ENCODE data around the gene CCDC178.

The CCDC178 gene

DNA sequence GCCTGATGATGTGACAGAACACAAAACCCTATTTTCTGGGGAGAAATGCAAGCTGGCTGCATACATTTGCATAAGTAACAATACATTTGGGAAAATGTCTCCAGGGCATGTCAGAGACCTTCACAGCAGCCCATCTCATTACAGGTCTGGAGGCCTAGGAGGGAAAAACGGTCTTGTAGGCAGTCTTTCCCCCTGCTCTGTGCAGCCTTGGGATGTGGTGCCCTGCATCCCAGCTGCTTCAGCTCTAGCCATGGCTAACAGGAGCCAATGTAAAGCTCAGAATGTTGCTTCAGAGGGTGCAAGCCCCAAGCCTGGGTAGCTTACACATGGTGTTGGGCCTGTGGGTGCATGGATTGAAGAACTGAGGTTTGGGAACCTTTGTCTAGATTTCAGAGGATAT is 133.0 kb downstream of the CCDC178 start:
- TF ChIP-seq, protein P1, sequence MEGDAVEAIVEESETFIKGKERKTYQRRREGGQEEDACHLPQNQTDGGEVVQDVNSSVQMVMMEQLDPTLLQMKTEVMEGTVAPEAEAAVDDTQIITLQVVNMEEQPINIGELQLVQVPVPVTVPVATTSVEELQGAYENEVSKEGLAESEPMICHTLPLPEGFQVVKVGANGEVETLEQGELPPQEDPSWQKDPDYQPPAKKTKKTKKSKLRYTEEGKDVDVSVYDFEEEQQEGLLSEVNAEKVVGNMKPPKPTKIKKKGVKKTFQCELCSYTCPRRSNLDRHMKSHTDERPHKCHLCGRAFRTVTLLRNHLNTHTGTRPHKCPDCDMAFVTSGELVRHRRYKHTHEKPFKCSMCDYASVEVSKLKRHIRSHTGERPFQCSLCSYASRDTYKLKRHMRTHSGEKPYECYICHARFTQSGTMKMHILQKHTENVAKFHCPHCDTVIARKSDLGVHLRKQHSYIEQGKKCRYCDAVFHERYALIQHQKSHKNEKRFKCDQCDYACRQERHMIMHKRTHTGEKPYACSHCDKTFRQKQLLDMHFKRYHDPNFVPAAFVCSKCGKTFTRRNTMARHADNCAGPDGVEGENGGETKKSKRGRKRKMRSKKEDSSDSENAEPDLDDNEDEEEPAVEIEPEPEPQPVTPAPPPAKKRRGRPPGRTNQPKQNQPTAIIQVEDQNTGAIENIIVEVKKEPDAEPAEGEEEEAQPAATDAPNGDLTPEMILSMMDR (IDR thresholded peaks at IDR 0.05; ENCODE audit: extremely low read depth, missing control alignments), result no peak
- no peak for DNase-seq (ENCODE audit: low spot score)

DNA sequence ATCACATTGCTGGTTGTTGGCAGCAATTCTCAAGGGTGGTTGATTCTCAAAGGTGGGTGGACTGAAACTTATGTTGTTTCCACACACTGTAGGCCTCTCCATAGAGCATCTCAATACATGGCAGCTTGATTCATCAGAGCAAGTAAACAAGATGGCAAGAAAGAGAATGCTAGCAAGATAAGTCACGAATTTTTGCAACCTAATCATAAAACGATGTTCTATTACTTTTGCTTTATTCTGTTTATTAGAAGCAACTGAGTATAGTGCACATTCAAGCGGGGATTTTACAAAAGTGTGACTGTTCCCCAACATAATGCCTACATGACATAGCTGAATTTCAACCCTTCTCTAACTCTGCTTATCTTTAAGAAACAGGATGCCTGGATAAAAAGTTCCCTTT is 136.2 kb downstream of the CCDC178 start:
- DNase-seq (ENCODE audit: low spot score), result no peak
- TF ChIP-seq, protein P1 (IDR thresholded peaks at IDR 0.05; ENCODE audit: extremely low read depth, missing control alignments), result no peak

DNA sequence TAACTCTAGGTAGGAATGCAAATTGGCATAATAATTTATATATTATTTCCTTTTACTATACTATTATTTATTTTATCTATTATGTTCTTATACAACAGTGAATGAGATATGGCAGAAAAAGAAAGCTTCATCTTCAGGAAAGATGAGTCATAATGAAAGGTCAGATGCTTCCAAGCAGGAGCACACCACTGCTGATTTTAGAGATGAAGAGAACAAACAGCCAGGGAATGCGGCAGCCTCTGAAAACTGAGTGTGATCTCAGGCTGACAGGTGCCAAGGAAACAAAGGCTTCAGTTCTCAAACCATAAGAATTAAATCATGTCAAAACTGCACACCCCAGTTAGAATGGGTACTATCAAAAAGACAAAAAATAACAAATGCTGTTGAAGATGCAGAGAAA is 149.0 kb downstream of the CCDC178 start:
- TF ChIP-seq, protein P1 (IDR thresholded peaks at IDR 0.05; ENCODE audit: extremely low read depth, missing control alignments), result no peak
- DNase-seq (ENCODE audit: low spot score), result no peak

DNA sequence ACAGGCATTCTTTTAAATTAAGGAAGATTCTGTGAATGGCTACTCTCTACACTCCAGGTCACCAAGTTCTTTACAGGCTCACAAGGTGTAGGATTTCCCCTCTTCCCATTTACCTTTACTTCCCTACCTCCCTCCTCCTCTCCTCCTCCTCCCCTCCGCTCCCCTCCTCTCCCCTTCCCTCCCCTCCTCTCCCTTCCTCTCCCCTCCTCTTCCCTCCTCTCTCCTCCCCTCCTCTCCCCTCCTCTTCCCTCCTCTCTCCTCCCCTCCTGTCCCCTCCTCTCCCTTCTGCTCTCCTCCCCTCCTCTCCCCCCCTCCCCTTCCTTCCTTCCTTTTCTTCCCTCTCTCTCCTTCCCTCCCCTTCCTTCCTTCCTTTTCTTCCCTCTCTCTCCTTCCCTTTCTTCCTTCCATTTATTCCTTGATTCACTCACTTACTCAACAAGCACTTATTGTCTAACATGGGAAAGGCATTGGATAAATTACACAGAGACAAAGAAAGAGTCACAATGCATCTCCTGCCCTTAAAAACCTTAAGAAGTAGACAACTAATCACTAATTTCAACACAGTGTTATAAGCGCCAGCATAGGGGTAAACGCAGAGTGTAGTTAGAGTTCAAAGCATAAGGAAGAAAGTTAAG is 152.3 kb downstream of the CCDC178 start:
- DNase-seq (ENCODE audit: low spot score), result no peak
- TF ChIP-seq, protein P1 (IDR thresholded peaks at IDR 0.05; ENCODE audit: extremely low read depth, missing control alignments), result no peak

DNA sequence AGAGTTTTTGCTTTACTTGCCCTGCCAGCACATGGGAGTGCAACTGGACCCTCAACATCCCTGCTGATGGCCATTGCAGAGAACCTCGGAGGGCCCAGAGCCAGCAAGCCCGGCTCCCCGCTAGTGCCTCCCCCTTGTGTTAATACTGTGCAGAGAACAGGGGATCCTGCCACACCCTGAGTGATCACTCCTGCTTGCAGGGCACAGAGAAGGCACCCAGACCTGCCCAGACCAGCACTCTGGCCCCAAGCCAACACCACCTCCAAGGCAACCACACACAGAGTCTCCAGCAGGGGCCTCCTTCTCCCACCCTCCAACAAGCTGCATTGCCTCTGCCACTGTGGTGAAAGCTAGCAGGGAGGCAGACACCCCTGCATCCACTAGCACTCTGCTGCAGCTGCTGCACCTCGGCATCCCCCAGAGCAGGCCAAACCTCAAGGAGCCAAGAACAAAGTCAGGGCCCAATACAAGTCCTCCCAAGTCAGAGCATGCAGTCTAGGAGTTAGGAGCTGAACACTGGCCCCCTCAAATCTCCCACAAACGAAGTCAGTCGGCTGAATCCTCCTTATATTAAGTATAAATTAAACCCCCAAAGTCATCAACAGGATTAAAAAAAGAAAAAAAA is 157.7 kb downstream of the CCDC178 start:
- DNase-seq (ENCODE audit: low spot score), result no peak
- TF ChIP-seq, protein P1 (IDR thresholded peaks at IDR 0.05; ENCODE audit: extremely low read depth, missing control alignments), result no peak

- TF ChIP-seq, protein P1 (IDR thresholded peaks at IDR 0.05; ENCODE audit: extremely low read depth, missing control alignments), result no peak
- DNase-seq (ENCODE audit: low spot score), result no peak
These were observed 158.4 kb downstream of the CCDC178 start for GRCh38 chr18:33282142-33282541.

DNA sequence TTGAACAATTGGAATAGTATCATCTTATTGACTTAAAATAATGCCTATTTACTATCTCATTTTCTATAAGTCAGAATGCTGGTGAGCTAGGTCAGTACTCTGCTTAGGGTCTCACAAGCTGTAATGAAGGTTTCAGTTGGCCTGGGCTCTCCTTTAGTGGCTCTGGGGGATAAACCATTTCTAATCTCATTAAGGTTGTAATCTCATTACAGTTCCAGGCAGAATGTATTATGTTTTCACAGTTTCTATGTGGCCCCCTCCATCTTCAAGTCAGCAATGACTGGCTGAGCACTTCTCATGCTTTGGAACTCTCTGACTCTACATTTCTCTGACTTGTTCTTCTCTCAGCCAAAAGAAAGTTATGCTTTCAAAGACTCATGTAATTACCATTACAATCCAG is 163.1 kb downstream of the CCDC178 start:
- TF ChIP-seq, protein P1 (IDR thresholded peaks at IDR 0.05; ENCODE audit: extremely low read depth, missing control alignments), result no peak

More for the DNA sequence above, 163.1 kb downstream of the CCDC178 start:
- DNase-seq (ENCODE audit: low spot score), result no peak
